Colonic mucosa (tissue), 4 donors: ENCODE results near the gene RSPH3. TPM values are rescaled to one million over a fixed set of nuclear protein-coding genes. Genes with fewer than 3 reads are reported as not detected.
A peak's percentile ranks its signal among the peaks of the same experiment; 100 is the strongest.

Experiments
- DNase-seq: peaks from one replicate; pipeline ENCODE4 v3.0.0-alpha.2; 2020
- H3K27ac ChIP-seq: fragments of 200-600 bp; one replicate; pipeline ENCODE4 v1.8.0; 2021
- H3K27me3 ChIP-seq: fragments of 200-600 bp; one replicate; pipeline ENCODE4 v1.8.0; 2021
- H3K36me3 ChIP-seq: fragments of 200-600 bp; one replicate; pipeline ENCODE4 v1.8.0; 2021
- H3K4me1 ChIP-seq: fragments of 200-600 bp; one replicate; pipeline ENCODE4 v1.8.0; 2021; ENCODE audit warnings: mild to moderate bottlenecking
- H3K4me3 ChIP-seq: fragments of 200-600 bp; one replicate; pipeline ENCODE4 v1.8.0; 2021
- H3K9ac ChIP-seq, 2 donors: one replicate each; pipeline ENCODE4 v1.7.0; 2013; ENCODE audit warnings: control low read depth in 2 of 2, low read depth in 2 of 2, low read length in 2 of 2
- H3K9me3 ChIP-seq: fragments of 200-600 bp; one replicate; pipeline ENCODE4 v1.8.0; 2021
- CTCF ChIP-seq: fragments of 200-600 bp; IDR thresholded peaks from one replicate; pipeline ENCODE4 v1.8.0; 2022; ENCODE audit warnings: antibody characterized with exemption, mild to moderate bottlenecking
- intact Hi-C: fragments of 100-400 bp; cut with DNase I; formaldehyde crosslinking; loops from one replicate; pipeline ENCODE4 v1.14.1; 2022
- total RNA-seq, 2 donors: library from RNA; stranded (reverse); fragmentation: NEBNext Ultra II Directional in 1 of 2; extraction: Animal tissue kit (Norgen Biotek cat#: 25700) in 1 of 2; gene quantifications; one replicate each; pipeline ENCODE4 v1.2.1, GENCODE V29; 2021
- donor health status: healthy.
- donor health status: DM: no; HTN: no; CAD: no.
- donor health status: DM: no; HTN: no; CAD: no.

The RSPH3 gene
- total RNA-seq, 2 donors from 2014 or later = 17.5 to 19.8 TPM

- Histone ChIP-seq H3K9ac (no peak overlapping the region), H3K27me3 (no peaks in the 10 kb centered on the region), H3K9me3 (no peaks in the 10 kb centered on the region), H3K4me1 (no peaks in the 10 kb centered on the region), H3K36me3 (no peaks in the 10 kb centered on the region), H3K27ac (no peak overlapping the region), H3K4me3 (no peak overlapping the region)
- no peak for DNase-seq
- no peak for TF ChIP-seq CTCF
- intact Hi-C loops = no loop called here
Observed at GRCh38 chr6:158943380-158944032, 56.5 kb downstream of the RSPH3 start.

GRCh38 chr6:158942349-158942748, 57.7 kb downstream of the RSPH3 start:
- no peak overlapping the region for H3K27ac ChIP-seq
- no peaks in the 10 kb centered on the region for H3K27me3 ChIP-seq
- no peaks in the 10 kb centered on the region for H3K36me3 ChIP-seq
- no peak for TF ChIP-seq CTCF
- H3K9me3 ChIP-seq = no peaks in the 10 kb centered on the region
- intact Hi-C loops = no loop called here
- H3K4me3 ChIP-seq = no peak overlapping the region
- H3K9ac ChIP-seq = no peak overlapping the region
- no peaks in the 10 kb centered on the region for H3K4me1 ChIP-seq
- DNase-seq = no peak

GRCh38 chr6:158941246-158941645, 58.8 kb downstream of the RSPH3 start:
- intact Hi-C loops = no loop called here
- DNase-seq = no peak
- no peak for TF ChIP-seq CTCF

GRCh38 chr6:158939255-158940159, 60.5 kb downstream of the RSPH3 start:
- no peaks in the 10 kb centered on the region for H3K27me3 ChIP-seq
- peak overlapping the region; percentile 34 for H3K4me3 ChIP-seq
- TF ChIP-seq CTCF = no peak
- intact Hi-C loops = no loop called here
- no peaks in the 10 kb centered on the region for H3K9me3 ChIP-seq
- H3K4me1 ChIP-seq = no peaks in the 10 kb centered on the region
- peak; percentile 44 for DNase-seq
- peak overlapping the region; percentile 32 to 48 for H3K9ac ChIP-seq
- no peak overlapping the region for H3K27ac ChIP-seq
- no peaks in the 10 kb centered on the region for H3K36me3 ChIP-seq

More at GRCh38 chr6:158941246-158941645, 58.8 kb downstream of the RSPH3 start:
- Histone ChIP-seq H3K4me3 (no peak overlapping the region), H3K36me3 (no peaks in the 10 kb centered on the region), H3K9ac (no peak overlapping the region), H3K27me3 (no peaks in the 10 kb centered on the region), H3K9me3 (no peaks in the 10 kb centered on the region), H3K27ac (no peak overlapping the region), H3K4me1 (no peaks in the 10 kb centered on the region)

GRCh38 chr6:158938811-158939254, 61.2 kb downstream of the RSPH3 start:
- no peak overlapping the region for H3K27ac ChIP-seq
- no peak for TF ChIP-seq CTCF
- H3K9ac ChIP-seq = peak overlapping the region; percentile 32 to 48
- no peaks in the 10 kb centered on the region for H3K9me3 ChIP-seq
- no peaks in the 10 kb centered on the region for H3K4me1 ChIP-seq
- H3K27me3 ChIP-seq = no peaks in the 10 kb centered on the region
- no peaks in the 10 kb centered on the region for H3K36me3 ChIP-seq
- DNase-seq = peak; percentile 82
- intact Hi-C loops = no loop called here
- peak overlapping the region; percentile 34 for H3K4me3 ChIP-seq
